ENCODE data around the gene ATXN2. TPM values are rescaled to one million over a fixed set of nuclear protein-coding genes. Genes with fewer than 3 reads are reported as not detected.

ATXN2 gene
- total RNA-seq, 1 donor from 2014 or later: 34.2 TPM

- Histone ChIP-seq H3F3A (ENCODE audit: low read depth) (peaks cover 50% of the 10 kb centered on the region), H3K4me2 (peak overlapping the region; percentile 89), H2AFZ (replicated peaks) (no peak overlapping the region), H3K9me3 (ENCODE audit: low read depth) (no peaks in the 10 kb centered on the region), H3K4me3 (peak overlapping the region; percentile 79), H3K79me2 (ENCODE audit: low read depth) (peaks cover 11% of the 10 kb centered on the region), H3K9ac (no peak overlapping the region), H3K4me1 (peaks cover 32% of the 10 kb centered on the region), H3K27me3 (peaks cover 37% of the 10 kb centered on the region), H3K36me3 (no peaks in the 10 kb centered on the region), H4K20me1 (ENCODE audit: low read depth) (peaks cover 20% of the 10 kb centered on the region), H3K27ac (no peak overlapping the region)
- Mint-ChIP-seq H3K9me3 (peaks cover 2% of the 10 kb centered on the region), H3K27ac (no peak overlapping the region), H3K4me1 (peaks cover 48% of the 10 kb centered on the region), H3K27me3 (ENCODE audit: insufficient read depth, low read depth) (peaks cover 11% of the 10 kb centered on the region), H3K36me3 (no peaks in the 10 kb centered on the region), H3K4me3 (peak overlapping the region; percentile 81)
- TF ChIP-seq EZH2phosphoT487 (IDR thresholded peaks at IDR 0.05) (no peak), EZH2 (IDR thresholded peaks at IDR 0.05) (no peak)
- TF ChIP-seq, protein P1, sequence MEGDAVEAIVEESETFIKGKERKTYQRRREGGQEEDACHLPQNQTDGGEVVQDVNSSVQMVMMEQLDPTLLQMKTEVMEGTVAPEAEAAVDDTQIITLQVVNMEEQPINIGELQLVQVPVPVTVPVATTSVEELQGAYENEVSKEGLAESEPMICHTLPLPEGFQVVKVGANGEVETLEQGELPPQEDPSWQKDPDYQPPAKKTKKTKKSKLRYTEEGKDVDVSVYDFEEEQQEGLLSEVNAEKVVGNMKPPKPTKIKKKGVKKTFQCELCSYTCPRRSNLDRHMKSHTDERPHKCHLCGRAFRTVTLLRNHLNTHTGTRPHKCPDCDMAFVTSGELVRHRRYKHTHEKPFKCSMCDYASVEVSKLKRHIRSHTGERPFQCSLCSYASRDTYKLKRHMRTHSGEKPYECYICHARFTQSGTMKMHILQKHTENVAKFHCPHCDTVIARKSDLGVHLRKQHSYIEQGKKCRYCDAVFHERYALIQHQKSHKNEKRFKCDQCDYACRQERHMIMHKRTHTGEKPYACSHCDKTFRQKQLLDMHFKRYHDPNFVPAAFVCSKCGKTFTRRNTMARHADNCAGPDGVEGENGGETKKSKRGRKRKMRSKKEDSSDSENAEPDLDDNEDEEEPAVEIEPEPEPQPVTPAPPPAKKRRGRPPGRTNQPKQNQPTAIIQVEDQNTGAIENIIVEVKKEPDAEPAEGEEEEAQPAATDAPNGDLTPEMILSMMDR (IDR thresholded peaks at IDR 0.05): no peak
- peak; percentile 51 for DNase-seq (ENCODE audit: low spot score)
Measured at GRCh38 chr12:111407377-111408115, 191.6 kb downstream of the ATXN2 start.

- peak; percentile 37 for DNase-seq (ENCODE audit: low spot score)
- TF ChIP-seq EZH2phosphoT487 (IDR thresholded peaks at IDR 0.05): no peak
- TF ChIP-seq, protein P1 (IDR thresholded peaks at IDR 0.05): no peak
- TF ChIP-seq EZH2 (IDR thresholded peaks at IDR 0.05): no peak
- Histone ChIP-seq H3K9ac (no peak overlapping the region), H3F3A (ENCODE audit: low read depth) (peaks cover 50% of the 10 kb centered on the region), H3K4me3 (peak overlapping the region; percentile 79), H3K27me3 (peaks cover 37% of the 10 kb centered on the region), H3K27ac (no peak overlapping the region), H3K36me3 (no peaks in the 10 kb centered on the region), H3K9me3 (ENCODE audit: low read depth) (no peaks in the 10 kb centered on the region), H4K20me1 (ENCODE audit: low read depth) (peaks cover 15% of the 10 kb centered on the region), H3K79me2 (ENCODE audit: low read depth) (peaks cover 11% of the 10 kb centered on the region), H3K4me1 (peaks cover 25% of the 10 kb centered on the region), H2AFZ (replicated peaks) (peak overlapping the region; percentile 70), H3K4me2 (peak overlapping the region; percentile 89)
- Mint-ChIP-seq H3K36me3 (no peaks in the 10 kb centered on the region), H3K9me3 (peaks cover 2% of the 10 kb centered on the region), H3K4me3 (peak overlapping the region; percentile 81), H3K27me3 (ENCODE audit: insufficient read depth, low read depth) (peaks cover 11% of the 10 kb centered on the region), H3K27ac (no peak overlapping the region), H3K4me1 (peaks cover 40% of the 10 kb centered on the region)
Measured at GRCh38 chr12:111406474-111407376, 192.4 kb downstream of the ATXN2 start.

- peak within 1 kb of the TSS; percentile 85 for H3K4me3 Mint-ChIP-seq
- no peak within 1 kb of the TSS for H3K27ac Mint-ChIP-seq
- Histone ChIP-seq H3K27me3 (peaks cover 37% of the 10 kb centered on the region), H3K27ac (no peak within 1 kb of the TSS), H3K9ac (no peak within 1 kb of the TSS), H3F3A (ENCODE audit: low read depth) (peaks cover 45% of the 10 kb centered on the region), H3K9me3 (ENCODE audit: low read depth) (no peaks in the 10 kb centered on the region), H3K36me3 (no peaks in the 10 kb centered on the region), H3K79me2 (ENCODE audit: low read depth) (peaks cover 11% of the 10 kb centered on the region), H4K20me1 (ENCODE audit: low read depth) (peaks cover 12% of the 10 kb centered on the region), H3K4me3 (peak within 1 kb of the TSS; percentile 79), H2AFZ (replicated peaks) (peak within 1 kb of the TSS; percentile 70), H3K4me2 (peak within 1 kb of the TSS; percentile 89), H3K4me1 (peaks cover 18% of the 10 kb centered on the region)
- H3K9me3 Mint-ChIP-seq: peaks cover 2% of the 10 kb centered on the region
- peaks cover 13% of the 10 kb centered on the region for H3K27me3 Mint-ChIP-seq (ENCODE audit: insufficient read depth, low read depth)
- DNase-seq (ENCODE audit: low spot score): no peak
- TF ChIP-seq, protein P1 (IDR thresholded peaks at IDR 0.05): no peak
- no peak for TF ChIP-seq EZH2 (IDR thresholded peaks at IDR 0.05)
- no peak for TF ChIP-seq EZH2phosphoT487 (IDR thresholded peaks at IDR 0.05)
- H3K36me3 Mint-ChIP-seq: no peaks in the 10 kb centered on the region
- H3K4me1 Mint-ChIP-seq: peaks cover 37% of the 10 kb centered on the region
Measured at GRCh38 chr12:111405859-111406473, 193.1 kb downstream of the ATXN2 start, which contains the start of gene SH2B3. TSS of gene SH2B3 (plus strand) at chr12:111405923. CDS start at chr12:111418146, 12,223 bp downstream.

All from neural progenitor cell (in vitro differentiated cells).